C4-2B (cell line): Measurements from ENCODE around the gene PATL1.
"Not testable (repeated sequence)": the region's sequence is repeated elsewhere in the genome, so short reads cannot be mapped to it uniquely, and the experiment has no call there.

Experiments
- CTCF ChIP-seq: fragments of 450-650 bp; conservative IDR thresholded peaks from 2 replicates; pipeline ENCODE4 v1.5.1; 2017; ENCODE audit warnings: mild to moderate bottlenecking
- ZFX ChIP-seq: fragments of 450-650 bp; IDR thresholded peaks from 2 replicates; pipeline ENCODE4 v1.6.1; 2017

GRCh38 chr11:59681260-59681725 is 12.5 kb upstream of the PATL1 start:
- not testable (repeated sequence) for TF ChIP-seq CTCF, ZFX
